Effector CD4-positive, alpha-beta T cell (primary cell): Measurements from ENCODE around the gene ZNG1B.
"Not testable (repeated sequence)": the region's sequence is repeated elsewhere in the genome, so short reads cannot be mapped to it uniquely, and the experiment has no call there.

ENCODE experiments used
- DNase-seq: peaks from one replicate; pipeline ENCODE4 v3.0.0-alpha.2; 2020
- total RNA-seq: gene quantifications from one replicate; lab custom pipeline; 2026; lab: John Stamatoyannopoulos, UW

Gene ZNG1B
- 16.9 reads per million, percentile 43 among the genes with 10 or more reads in this experiment for total RNA-seq

DNA sequence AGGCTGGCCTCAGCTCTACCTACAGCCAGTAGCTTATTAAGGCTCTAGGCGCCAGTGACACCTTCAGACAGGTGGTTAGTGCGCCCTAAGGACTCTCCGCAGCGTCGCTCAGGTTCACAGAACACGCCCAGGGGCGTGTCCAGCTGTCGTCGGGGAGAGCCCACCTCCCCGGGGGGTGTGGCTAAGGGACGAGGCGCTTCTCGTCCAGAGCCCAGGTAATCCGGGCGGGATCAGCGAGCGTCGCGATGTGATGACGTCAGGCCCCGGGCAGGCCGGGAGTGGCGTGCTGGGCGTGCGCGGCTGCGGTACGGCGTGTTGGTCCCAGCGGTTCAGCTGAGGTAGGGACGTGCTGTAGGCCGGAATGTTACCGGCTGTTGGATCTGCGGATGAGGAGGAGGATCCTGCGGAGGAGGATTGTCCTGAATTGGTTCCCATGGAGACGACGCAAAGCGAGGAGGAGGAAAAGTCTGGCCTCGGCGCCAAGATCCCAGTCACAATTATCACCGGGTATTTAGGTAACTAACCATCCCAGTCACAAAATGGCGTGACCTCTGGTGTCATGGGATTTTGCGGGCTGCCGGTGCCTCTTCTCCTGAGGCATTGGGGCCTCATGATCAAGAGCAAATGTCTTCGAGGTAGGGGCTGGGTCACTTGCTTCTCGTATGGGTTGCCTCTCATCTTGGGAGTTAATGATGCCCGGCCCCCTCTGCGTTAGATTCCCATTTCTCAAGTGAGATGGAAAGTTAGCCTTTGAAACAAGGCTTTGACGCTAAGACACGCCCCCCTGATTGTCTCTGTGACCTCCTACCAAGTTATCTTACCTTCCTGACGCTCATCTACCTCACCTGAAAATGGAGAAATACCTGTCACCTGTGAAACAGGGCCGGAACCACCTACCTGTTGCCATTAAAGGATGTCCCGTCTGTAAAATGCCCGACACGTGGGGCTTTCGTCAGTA is at the start of gene ZNG1B:
TSS of gene ZNG1B (plus strand) at position 184 of the 958 bp plus-strand sequence. CDS start at position 362, 178 bp downstream.
- DNase-seq, result peak; percentile 70

DNA sequence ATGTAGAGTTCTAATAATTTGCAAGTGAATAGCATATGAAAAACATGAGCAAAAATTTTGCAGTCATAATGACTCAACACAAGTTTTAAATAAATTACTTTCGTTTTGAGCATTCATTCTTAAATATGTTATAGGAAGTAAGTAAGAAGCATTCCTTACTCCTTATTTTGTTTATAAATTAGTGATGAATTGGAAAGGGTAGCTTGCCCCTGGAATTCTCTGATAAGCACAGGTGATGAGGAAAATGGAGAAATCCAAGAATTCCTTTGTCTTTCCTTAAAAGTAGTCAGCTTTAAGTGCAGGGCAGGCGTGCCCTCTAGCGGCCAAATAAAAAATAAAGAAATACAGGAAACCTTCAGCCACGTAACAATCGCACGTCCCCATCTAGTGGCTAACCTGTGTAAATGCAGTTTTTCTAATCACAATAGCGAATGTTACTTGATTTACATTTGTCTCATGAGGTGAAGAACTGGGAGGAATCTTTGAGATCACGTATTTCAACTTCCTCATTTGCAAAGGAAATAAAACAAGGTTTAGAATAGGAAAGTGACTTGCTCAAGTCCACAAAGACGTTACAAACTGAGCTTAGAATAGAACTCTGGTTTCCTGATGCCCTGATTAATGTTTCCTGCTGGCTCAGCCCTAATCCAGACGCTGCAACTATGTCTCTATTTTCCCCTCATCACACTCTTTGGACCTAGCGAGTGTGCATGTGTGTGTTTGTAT is 47.2 kb upstream of the ZNG1B start:
- DNase-seq, result peak; percentile 55

DNA sequence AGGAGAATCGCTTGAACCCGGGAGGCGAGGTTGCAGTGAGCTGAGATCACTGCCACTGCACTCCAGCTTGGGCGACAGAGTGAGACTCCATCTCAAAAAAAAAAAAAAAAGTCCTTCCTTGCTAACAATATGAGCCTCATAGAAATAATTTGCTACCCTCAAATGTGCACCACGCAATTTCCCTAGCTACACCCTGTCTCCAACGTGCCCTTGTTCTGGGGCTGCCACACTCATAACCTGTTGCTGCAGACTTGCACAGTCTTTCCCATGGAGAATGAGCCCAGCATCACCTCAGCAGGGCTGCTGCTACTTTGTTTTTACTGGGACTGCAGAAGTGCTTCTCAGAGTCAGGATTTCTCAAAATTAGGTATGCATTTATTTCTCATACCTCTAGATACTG is 46.4 kb upstream of the ZNG1B start:
- DNase-seq, result no peak

DNA sequence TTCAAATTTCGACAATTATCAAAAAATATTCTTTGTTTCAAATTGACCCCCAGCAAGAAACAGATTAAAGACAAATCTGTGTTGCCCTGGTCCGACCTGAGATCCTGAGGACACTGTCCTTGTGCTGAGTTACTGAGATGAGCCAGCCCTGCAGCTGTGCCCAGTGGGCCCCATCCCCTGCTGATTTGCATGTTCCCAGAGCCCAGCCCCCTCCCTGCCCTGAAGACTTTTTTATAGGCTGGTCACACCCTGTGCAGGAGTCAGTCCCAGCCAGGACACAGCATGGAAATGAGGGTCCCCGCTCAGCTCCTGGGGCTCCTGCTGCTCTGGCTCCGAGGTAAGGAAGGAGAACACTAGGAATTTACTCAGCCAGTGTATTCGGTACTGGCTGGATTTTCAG is 31.4 kb upstream of the ZNG1B start:
- no peak for DNase-seq

DNA sequence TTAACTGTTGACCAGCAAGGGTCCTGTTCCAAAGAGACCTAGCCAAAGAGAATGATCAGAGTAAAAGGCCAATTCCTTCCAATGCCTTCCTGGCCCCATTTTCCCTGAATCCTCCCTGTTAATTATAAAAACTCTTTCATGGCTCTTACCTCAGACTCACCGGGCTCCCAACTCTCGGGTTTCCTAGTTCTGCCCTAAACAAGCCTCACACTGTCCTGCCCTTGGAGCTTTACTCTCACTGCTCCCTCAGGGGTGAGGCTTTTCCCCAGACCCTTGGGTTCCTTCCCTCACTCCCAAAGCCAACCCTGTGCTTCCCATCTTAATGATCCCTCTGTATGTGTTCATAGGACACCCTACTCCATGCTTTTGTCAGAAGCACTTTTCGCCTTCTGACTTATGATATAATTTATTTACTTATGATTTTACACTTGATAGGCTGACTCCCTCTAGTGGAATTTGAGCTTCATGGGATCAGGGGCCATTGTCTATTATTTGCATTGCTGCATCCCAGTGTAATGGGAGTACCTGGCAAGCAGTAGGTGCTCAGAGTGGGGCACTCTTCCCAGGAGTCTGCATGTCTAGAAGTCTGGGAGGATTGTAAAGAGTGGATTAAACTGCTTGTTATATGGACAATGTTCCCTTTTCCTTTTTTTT is 29.9 kb upstream of the ZNG1B start:
- DNase-seq, result no peak

DNA sequence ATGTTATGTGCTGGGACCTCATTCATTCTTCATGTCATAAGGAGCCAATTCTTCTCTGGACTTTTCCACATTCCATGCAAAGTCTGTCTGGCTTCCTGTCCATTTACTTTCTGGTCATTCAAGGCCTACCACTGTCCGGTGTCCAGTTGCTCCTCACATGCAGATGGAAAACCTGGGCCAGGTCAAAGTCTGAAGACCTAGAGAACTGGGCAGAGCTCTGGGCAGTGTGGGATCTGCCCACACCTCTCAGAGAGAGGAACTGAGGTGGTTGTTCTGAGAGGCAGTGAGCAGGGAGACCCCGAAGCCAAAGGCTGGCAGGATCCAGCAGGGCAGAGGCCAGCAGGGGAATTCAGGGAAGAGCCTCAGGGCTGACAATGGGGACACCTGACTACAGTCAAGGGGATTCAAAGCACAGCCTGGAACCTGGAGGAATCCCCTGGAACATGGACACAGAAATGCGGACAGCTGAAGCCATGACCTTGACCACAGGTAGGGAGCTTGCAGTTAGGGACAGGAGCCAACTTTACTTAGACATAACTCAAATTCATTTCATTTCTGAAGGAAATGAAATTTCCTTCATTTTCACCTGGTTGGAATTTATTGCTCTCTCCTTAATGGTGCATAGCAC is 25.7 kb upstream of the ZNG1B start:
- DNase-seq, result not testable (repeated sequence)

DNA sequence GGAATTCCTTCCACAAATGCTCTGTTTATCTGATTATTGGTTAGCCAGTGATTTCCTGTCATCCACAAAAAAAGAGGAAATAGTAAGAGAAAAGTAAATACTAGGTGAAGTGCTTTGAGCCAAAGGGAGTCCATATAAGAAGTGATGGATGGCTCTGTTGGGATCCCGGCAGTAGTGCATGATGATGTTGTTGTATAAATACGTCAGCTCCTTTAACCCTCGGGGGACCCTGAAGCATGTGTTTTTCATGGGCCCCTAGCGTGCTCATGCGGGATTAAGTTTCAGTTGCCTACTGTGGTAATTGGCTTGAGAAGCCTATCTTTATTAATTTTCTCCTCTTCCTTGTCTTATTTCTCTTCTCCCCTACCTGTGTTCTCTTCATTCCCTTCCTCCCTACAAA is 24.7 kb upstream of the ZNG1B start:
- DNase-seq, result not testable (repeated sequence)

DNA sequence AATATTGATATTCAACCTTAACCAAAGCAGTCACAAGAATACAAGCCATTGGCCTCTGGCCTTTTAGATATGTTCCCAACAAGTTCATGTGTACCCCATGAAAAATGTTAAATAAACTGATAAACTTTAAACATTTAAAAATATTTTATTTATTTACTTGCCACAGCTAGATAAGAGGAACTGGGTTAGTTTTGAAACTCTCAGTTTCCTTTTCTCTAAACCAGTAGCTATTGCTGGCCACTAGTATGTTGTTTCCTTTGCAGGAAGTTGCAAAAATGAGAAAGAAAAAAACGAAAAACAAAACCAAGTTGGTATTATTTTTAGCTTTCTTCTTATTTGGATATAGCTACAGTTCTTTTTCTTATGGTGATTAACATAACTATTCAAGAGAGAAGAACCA is 5.7 kb upstream of the ZNG1B start:
- not testable (repeated sequence) for DNase-seq

DNA sequence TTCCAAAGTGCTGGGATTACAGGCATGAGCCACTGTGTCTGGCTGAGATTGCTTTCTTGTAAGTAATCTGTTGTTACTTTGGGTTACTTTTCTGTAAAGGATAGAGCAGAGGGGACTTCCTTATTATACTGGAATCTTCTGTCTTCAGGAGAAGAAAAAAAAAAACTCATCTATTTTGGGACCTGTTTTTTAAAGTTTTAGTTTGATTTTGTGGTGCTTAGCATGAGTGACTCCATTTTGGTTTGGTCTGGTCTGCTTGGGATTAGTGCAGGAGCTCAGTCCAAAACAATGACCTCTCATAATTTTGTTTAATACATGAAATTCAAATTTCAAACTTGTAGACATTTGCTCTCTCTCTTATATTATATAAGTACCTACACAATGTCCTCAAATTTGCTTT is 4.0 kb upstream of the ZNG1B start:
- DNase-seq, result not testable (repeated sequence)

DNA sequence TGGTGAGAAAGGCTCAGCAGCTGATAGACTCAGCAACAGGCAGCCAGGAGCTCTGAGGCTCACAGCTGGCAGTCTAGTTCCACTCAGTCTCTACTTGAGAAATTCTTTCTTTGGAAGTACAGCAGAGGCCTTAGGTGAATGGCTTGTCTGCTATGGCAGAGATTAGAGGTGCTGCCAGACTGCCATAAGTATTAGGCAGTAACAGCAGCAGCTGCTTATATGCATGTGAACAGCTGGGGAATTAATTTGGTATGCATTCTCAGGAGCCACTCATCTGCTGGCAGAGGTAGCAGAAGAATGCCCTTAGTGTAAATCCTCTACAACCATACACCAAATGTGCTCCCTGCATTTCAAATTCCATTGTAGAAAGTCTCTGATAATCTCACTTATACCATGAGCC is 28.3 kb downstream of the ZNG1B start:
- DNase-seq, result not testable (repeated sequence)

DNA sequence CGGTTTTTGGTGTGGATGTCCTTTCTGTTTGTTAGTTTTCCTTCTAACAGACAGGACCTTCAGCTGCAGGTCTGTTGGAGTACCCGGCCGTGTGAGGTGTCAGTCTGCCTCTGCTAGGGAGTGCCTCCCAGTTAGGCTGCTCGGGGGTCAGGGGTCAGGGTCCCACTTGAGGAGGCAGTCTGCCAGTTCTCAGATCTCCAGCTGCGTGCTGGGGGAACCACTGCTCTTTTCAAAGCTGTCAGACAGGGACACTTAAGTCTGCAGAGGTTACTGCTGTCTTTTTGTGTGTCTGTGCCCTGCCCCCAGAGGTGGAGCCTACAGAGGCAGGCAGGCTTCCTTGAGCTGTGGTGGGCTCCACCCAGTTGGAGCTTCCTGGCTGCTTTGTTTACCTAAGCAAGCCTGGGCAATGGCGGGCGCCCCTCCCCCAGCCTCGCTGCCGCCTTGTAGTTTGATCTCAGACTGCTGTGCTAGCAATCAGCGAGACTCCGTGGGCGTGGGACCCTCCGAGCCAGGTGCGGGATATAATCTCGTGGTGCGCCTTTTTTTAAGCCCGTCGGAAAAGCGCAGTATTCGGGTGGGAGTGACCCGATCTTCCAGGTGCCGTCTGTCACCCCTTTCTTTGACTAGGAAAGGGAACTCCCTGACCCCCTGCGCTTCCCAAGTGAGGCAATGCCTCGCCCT is 39.3 kb downstream of the ZNG1B start:
- DNase-seq, result not testable (repeated sequence)

DNA sequence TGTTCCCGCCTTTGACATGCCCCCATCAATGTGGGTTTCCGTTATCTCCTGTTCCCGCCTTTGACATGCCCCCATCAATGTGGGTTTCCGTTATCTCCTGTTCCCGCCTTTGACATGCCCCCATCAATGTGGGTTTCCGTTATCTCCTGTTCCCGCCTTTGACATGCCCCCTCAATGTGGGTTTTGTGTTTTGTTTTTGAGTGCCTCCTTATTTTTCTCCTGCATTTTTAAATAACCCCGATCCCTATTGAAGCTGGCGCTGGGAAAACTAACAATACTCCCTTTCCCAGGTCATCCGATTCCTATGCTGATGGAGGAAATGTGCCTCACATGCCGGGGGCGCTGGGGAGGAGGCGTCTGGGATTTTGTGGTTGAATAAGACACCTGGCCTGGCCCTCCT is 59.0 kb downstream of the ZNG1B start:
- DNase-seq, result not testable (repeated sequence)

DNA sequence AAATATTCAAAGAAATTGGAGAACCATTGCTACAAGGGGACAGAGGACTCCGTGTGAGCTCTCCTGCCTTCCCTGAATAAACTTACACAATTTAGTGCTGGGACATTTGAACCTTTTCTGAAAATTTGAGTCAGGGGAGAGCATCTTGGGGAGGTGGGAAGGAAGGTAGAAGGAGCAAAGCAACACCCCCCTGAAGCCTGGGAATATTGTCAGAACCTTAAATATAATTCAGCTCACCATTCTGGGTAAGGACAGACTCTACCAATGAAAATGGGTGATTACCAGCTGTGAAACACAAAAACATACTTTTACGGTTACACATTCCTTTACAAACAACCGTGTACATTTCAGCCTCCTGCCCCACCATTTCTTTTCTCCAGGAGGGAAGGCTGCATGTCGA is 60.9 kb downstream of the ZNG1B start, which contains the start of gene FOXD4L1:
TSS of gene FOXD4L1 (plus strand) at position 301 of the 400 bp plus-strand sequence. CDS start 592 bp downstream, outside the sequence.
- not testable (repeated sequence) for DNase-seq

DNA sequence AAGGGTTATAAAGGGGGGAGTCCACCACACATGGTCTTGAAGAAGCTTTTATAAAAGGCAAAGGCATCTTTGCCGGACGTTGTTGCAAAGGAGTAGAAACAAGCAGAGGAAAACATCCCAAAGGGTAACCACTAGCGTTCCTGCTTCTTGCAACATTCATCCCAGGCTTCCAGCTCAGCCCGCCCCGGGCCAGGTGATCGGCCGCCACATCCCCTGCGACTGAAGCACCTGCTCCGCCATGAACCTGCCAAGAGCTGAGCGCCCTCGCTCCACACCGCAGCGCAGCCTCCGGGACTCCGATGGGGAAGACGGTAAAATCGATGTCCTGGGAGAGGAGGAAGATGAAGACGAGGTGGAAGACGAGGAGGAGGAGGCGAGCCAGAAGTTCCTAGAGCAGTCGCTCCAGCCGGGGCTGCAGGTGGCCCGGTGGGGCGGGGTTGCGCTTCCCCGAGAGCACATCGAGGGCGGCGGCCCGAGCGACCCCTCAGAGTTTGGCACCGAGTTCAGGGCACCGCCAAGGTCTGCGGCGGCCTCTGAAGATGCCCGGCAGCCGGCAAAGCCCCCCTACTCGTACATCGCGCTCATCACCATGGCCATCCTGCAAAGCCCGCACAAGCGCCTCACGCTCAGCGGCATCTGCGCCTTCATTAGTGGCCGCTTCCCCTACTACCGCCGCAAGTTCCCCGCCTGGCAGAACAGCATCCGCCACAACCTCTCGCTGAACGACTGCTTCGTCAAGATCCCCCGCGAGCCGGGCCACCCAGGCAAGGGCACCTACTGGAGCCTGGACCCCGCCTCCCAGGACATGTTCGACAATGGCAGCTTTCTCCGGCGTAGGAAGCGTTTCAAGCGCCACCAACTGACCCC is 61.8 kb downstream of the ZNG1B start:
- not testable (repeated sequence) for DNase-seq

DNA sequence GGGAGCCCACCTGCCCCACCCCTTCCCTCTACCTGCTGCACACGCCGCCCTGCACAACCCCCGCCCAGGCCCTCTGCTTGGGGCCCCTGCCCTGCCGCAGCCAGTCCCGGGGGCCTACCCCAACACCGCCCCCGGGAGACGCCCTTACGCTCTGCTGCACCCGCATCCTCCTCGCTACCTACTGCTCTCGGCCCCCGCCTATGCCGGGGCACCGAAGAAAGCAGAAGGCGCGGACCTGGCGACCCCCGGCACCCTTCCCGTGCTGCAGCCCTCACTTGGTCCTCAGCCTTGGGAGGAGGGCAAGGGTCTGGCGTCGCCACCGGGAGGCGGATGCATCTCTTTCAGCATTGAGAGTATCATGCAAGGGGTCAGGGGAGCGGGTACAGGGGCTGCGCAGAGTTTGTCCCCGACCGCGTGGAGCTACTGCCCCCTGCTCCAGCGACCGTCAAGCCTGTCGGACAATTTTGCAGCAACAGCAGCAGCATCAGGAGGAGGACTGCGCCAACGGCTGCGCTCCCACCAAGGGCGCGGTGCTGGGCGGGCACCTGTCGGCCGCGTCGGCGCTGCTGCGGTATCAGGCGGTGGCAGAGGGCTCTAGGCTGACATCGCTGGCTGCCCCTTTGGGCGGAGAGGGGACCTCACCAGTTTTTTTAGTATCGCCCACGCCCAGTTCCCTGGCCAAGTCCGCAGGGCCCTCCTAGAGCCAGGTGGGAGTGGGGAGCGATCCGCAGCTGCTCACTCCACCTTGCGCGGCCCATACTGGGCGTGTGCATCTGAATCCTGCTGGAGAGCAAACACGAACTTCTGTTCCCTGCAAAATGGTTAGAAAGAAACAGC is 62.6 kb downstream of the ZNG1B start:
- DNase-seq, result not testable (repeated sequence)

DNA sequence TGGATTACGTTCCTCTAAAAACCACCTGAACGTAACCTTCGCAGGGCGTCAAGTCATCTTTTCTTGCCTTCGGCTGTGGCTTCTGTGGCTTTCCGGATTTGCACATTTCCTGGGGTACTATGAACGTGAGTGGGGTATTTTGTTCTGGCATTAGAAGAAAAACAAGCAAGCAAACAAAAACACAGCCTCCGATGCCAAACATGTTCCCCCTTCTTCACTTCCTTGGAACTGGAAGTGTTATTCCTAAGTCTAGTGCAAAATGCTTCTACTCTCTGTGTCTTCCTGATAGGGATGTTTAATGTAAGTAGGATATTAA is 63.2 kb downstream of the ZNG1B start:
- DNase-seq, result peak; percentile 43

DNA sequence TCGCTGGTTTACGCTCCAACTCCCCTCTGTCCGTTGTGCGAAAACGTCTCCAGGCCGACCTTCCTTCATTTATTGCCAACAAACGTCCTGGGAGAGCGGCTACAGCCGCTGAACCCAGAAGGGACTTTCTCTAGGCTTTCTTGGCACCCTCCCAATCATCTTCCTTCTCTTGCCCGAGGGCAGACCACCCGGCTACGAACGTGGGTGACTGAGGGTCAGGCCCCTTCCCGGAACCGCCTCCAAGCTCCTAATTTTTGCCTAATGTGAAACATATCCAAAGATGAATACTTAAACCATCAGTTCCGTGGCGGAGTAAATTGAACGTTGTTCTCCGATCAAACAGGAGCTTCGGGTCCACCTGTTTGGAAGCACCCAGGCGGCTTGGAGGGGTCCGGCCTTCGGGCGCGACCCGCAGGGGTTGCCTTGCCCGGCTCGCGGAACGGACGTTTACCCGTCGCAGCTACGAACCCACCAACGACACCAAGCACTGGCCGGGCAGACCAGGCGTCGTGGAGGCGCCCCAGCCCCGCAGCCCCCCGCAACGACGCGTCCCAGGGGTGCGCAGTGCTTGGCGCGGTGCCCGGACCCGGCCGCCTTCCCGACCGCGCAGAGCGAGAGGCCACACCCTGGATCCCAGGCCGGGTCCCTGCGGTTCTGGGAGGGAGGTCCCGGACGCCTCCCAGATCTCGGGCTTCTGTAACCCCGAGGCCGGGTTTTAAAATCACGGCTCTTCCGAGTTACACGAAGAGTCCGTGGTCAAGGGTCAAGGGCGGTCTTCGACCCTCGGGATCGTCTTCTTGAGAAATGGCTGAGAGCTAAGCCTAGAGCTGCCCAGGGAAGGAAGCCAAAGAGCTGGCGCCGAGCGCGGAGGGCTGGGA is 65.0 kb downstream of the ZNG1B start:
- not testable (repeated sequence) for DNase-seq

DNA sequence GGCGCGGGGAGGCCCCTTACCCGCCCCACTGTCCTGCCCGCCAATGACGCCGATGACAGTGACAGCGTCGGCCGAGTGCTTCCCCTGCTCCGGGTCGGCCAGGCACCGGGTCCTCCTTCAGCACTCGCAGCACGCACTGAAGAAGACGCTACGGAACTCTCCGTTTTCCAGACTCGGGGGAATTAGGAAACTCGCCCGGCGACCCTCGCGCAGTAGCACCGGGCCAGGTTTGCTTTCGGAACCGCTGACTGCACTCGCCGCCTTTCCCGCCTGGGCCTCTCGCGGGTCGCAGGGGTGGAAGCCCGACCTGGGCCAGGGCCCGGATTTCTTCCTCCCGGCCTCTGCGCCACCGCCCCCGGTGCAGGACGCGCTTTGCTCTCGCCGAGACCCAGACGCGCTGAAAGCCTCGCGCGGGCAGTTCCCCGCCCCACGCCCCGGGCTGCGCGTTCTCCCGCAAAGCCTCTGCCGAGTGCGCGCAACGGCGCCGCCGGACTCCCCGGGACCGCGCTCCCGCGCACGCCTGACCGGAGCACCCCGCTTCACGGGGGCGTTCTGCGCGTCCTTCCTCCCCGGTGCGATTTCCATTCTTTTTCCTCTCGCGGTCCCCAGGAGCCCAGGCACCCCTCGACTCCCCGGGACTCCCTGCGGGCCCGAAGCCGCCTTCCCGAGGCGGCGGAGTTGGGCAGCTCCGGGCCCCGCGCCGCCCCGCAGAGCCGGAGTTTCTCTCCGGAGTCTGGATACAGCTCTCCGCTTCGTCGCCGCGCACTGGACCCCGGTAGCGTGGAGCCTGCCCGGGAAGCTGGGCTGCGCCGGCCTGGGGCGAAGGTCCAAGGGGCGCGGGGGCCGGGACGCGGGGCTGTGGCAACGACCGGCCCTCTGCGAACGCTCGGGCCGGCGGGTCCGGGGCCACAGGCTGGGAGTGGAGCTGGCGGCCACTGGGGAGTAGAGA is 65.9 kb downstream of the ZNG1B start:
- peak; percentile 35 for DNase-seq
